Lung microvascular endothelial cell (primary cell): ENCODE data around the gene KLHL30. TPM values are rescaled to one million over a fixed set of nuclear protein-coding genes. Genes with fewer than 3 reads are reported as not detected.

ENCODE experiments used
- DNase-seq, 2 donors: peaks; one replicate each; pipeline versions ENCODE4 v3.0.0 to v3.0.0-alpha.2; 2010; ENCODE audit warnings: low read depth in 2 of 2
- total RNA-seq: library from RNA; depleted of rRNA; stranded (reverse); fragments of >200 nt; gene quantifications from 2 replicates; pipeline ENCODE4 v1.2.1, GENCODE V29; 2014

KLHL30 gene
- total RNA-seq, 1 donor from 2014 or later = not detected

DNA sequence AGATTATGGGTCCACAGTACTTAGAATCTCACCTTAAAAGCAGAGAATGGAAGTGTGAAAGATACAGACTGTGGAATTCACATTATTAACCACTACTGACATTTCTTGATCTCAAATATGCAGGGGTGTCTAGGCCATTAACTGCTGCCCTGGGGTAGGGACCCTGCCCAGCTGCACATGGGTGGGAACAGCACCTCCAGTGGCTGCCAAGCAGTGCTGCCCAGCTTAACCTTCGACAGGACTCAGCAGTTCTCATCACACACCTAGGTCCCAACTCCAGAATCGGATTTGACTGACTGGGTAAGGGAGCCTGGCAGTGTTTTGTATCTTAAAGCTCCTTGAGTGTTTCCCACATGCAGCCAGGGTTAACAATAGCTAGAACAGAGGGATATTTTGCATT, 35.2 kb downstream of the KLHL30 start:
- DNase-seq = no peak

DNA sequence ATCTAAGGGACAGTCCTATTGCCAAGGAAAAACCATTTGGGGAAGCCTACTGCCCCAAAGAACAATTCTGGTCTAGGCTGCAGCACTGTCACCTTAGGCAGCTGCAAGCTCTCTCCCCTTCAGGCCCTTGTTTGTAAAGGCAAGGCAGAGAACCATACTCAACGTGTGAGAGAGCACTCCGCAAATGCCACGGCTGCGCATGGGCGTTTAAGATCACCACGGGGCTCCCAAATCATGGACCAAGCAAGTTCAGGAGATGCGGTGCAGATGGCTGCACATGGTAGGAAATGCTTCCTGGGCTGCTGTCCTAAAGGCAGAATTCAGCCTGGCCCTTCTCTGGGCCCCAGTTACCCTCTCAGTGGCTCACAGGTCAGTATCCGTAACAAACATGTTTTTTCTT, 35.8 kb downstream of the KLHL30 start:
- DNase-seq = no peak

DNA sequence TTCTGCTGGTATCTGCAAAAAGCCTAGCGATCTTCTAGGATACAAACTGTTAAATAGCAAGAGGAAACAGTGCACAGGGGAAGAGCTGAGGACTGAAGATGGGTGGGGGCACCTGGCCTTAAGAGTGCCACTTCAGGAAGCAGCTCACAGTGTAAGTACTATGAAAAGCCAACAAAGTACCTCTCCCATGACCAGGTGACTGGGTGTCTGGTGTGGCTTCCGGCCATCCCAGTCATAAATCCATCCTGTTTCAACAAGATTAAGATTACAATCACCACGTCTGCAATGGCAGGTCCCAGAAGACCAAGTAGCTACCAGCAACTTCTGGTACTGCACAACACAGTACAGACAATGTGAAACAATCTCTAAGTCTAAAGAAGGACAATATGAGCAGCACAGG, 36.2 kb downstream of the KLHL30 start:
- no peak for DNase-seq

DNA sequence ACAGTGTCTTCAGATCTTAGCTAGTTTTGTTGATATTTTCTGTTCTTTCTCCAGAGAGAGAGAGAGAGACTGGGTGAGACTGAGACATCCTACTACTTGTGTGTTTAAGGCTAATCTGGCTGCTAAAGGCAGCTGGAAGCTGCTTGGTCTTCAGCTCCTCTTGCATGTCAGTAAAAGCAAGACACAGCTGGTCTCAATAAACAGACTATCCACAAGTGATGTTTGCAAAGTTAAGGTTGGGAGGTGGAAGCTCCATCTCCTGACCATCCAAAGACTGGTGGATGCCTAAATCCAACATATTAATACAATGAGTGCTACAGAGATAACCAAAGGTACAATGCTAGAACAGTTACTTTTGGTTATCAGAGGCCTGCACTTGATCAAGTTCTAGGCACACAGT, 38.1 kb downstream of the KLHL30 start:
- DNase-seq = no peak

DNA sequence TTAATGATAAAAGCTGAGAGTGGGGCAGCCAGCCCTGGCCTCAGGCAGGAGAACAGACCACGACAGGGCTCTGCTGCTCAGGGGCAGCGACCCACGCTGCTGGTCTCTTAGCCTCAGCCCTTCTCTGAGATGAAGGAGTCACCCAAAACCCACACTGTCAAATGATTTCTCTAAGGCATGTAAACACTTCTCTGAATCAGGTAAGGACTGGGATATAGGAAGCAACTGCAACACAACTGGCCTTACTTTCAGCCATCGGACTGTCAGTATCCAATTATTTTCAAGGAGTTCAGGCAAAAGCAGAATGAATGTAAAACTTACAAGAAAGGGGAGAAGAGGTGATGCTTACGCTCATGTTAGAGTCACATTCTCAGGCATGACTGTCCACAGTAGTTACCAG, 42.1 kb downstream of the KLHL30 start:
- DNase-seq = no peak

DNA sequence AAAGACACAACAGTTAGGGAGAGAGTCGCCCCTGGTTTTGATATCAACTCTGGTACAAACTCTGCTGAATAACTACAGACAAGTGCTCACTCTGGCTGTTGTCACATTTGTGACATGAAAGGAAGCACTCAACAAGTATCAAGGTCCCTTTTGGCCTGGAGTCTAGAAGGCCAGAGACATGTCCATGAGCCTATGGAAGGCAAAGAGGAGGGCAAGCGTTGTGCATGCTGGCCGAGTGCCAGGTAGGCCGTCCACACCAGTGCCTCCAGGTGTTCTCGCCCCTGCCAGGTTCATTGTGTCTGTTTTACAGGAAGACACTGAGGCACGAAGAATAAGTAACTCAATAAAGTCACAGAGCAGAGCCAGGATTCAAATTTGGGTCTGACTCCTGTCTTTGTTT, 43.9 kb downstream of the KLHL30 start:
- no peak for DNase-seq

DNA sequence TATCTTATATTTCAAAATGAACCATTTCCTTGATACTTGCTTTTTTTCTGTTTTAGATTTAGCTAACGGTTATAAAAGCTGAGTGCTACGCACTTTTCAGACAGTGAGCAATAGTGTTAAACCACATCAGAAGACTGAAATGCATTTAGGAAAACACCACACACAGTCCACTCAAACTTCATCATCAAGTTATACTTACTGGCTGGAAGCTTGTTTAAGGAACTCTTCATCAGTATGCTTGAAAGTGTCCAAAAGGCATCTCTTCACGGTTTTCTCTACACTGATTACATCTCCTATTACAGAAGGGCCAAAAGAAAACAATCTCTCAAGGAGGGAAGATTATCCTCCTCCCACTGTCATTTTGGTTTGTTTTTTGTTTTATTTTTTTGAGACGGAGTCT, 45.4 kb downstream of the KLHL30 start:
- no peak for DNase-seq

DNA sequence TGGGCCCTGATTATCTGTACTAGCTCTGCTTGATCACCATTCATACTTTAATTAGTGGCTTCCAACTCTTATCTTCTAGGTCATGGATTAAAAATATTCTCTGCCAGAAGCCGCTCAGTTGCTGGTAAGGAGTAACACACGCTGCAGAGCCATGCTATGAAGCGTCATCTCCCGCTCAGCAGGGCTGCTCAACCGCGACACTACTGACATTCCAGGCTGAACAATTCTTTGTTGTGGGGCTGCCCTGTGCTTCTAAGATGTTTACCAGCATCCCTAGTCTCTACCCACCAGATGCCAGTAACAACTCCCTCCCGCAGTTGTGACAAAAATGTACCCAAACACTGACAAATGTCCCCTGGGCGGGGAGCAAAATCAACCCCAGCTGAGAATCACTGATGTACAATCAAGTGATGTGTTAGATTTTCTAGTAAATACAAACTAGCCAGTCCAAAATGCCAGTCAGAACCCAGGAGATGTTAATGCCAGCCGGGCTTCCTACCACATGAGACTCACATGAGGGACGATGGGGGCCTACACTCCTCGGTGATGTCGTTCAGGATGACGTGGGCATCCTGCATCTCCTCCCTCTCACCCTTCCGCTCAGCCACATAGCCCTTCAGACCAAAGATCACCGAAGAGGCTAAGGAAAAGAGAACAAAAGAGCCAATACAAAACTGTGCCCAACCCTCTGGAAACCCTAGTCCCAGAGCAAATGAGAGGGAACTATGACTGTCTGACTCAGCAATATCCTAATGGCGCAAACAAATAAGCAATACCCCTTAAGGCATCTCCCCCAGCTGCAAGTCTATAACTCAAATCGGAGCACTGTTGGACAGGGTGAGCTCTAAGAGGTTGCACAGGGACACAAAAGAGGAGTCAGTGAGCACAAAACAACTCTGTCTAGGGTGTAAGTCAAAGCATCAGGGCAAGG, 49.4 kb downstream of the KLHL30 start:
- no peak for DNase-seq

DNA sequence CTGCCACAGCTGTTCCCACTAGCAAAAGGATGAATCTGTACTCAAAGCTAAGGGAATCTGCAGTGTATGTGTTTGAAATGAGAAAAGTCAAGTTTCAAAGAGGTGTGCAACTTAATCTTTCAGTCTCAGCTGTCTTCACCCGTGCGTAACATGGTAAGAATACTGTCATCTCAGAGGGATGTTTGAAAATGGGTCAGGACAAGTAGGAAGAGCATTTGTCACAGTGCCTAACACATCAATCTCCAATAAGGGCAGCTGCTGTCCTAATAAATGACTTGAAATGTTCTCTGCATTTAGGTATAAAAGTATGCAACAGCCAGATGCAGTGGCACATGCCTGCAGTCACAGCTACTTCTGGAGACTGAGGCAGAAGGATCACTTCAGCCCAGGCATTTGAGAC, 52.0 kb downstream of the KLHL30 start:
- no peak for DNase-seq

Other genes with a start within 250 kb of the KLHL30 start
- 27.7 and 31.2 TPM in 2 replicates for gene UBE2F, start 171.7 kb upstream of the KLHL30 start, total RNA-seq
- gene SCLY, start 77.7 kb upstream of the KLHL30 start, total RNA-seq = 11.1 and 12.1 TPM in 2 replicates
- gene ESPNL, start 38.3 kb upstream of the KLHL30 start, total RNA-seq = not detected in 2 replicates
- under 0.01 TPM in 1 of 2 replicates, not detected in the other for gene ERFE, start 20.3 kb downstream of the KLHL30 start, total RNA-seq
- gene ILKAP, start 65.0 kb downstream of the KLHL30 start, total RNA-seq = 12.0 and 19.6 TPM in 2 replicates
- 1.5 and 2.6 TPM in 2 replicates for gene HES6, start 101.4 kb downstream of the KLHL30 start, total RNA-seq
- 1.1 and 1.2 TPM in 2 replicates for gene PER2, start 149.9 kb downstream of the KLHL30 start, total RNA-seq
- 2.6 and 4.6 TPM in 2 replicates for gene TRAF3IP1, start 181.8 kb downstream of the KLHL30 start, total RNA-seq